HG02588 (cell line): ENCODE results near the gene NTM.

Source experiments
- ATAC-seq: cut with Tn5 transposase; IDR thresholded peaks from one replicate; pipeline ENCODE4 v1.9.1; 2021; ENCODE audit warnings: mild to moderate bottlenecking, moderate library complexity; ENCODE audit not compliant: unreplicated experiment

The NTM gene

DNA sequence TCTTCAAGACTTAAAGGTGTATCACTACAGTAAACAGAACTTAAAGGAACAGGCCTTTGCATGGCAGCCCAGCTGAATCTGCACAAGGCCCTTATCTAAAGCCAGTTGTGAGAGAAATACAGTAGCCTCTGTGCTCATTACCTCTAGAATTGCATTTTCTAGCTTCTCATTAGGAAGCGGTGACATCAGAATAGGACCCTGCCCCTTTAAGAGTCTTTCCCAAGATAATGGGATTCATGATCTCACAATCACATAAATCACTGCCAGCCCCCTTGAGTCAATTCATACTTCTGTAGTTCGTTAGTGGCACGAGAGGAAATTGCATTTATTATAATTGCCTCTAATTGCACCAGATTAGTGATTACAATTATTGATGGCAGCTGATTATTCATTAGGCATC, 170.3 kb downstream of the NTM start:
- ATAC-seq = no peak

DNA sequence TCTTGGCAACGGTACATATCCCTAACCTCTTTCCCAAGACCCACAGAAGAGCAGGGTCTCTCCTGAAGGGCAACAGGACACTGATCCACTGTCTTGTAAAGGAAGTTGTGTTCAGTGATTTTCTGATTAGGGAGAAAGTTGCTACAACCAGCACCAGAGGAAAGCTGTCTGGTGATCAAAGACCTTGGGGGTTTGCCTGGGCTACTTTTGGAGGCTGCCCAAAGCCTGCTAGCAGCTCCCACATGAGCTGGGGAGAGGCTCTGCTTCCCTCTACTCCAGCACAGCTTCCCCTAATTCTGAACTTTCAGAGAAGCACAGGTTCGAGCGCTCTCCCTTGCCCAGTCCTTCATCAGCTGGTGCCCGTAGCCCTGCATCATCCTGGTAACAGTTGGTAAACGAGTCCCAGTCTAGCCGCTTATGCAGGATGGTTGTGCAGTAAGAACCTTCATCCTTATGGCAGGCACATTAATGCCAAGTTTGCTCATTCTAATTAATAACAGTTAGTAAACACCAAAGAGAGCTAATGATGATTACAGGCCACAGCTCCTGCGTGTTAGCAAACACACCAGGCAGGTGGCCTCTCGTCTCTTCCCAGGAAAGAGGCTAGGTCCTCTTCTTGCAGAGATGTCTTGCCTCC, 173.1 kb downstream of the NTM start:
- ATAC-seq = no peak

DNA sequence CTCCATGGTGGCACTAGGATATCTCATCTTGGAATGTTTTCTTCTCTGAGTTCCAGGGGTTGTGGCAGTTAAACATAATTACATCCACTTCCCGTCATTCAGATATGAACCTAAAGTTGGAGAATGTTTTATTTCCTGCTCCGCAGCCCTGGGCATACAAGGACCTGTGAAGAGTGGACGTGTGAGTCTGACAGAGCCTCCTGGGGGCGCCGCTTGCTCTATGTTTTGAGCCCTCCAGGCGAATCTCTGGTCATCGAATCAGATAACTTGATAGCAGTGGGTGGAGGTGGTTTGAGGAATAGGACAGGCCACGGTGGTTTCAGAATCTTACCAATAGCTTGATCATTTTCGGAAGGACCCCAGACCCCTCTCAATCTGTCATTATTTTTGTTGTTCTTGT, 174.2 kb downstream of the NTM start:
- no peak for ATAC-seq

DNA sequence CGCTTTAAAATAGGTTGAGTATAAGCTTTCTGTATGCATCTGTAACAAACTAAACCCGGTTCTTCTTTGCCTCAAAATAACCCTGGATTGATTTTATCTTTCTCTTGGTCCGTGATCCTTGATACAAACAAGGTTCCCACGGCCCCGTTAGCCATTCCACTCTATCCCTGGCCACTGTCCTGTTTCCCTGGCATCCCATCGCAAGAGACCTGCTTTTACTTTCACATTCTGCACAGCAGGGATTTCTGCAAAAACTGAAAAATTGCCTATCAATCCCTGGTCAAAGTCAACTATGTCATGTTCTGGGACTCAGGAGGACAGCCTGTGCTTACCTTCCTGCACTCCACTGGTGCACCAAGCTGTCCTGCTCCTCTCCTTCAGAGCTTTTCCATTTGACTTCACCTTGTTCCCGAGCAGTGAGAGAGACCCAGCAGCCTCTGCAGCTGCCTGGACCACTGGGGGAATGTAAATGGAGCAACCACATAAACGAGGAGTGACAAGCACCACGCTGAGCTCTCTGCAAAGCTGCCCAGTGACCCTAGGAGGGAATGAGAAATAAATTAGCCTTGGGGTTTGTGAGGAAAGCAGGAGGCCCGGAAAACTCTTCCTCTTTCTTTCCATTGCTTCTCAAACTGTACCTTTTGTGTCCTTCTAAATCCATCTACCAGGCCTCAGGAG, 175.9 kb downstream of the NTM start:
- ATAC-seq = no peak

DNA sequence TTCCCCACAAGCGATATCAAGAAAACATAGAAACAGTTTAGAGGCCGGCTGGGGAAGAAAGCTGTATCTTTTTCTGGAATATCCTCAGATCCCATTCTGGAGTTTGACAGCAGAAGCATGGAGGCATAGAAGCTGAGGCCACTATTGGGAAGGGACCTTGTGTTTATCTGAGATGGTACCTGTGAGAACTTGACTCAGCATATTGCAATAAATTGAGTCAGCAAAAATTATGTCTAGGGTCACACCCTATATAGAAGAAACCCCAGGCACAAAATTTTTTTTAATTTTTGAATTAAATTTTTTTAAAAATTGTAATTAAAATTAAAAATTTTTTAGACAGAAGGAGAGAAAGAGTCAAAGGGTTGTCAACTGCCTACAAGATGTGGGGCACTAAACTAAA, 178.7 kb downstream of the NTM start:
- ATAC-seq = no peak

DNA sequence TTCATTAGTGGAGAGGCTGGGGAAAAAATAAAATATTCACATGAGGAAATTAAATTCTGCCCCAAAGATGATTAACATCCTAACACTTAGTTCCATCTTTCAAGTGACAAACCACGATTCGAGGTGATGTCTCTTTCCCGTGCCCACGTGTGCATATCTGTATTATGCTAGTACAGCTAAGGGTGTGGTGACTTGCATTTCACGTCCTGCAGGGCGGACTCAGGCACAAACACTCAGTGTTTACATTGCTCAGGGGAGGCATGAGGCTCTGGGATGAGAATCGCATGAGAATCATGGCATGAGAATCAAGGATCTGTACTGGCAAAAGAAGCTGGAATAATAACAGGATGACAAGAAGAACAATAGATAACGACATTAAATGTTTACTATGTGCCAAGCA, 179.4 kb downstream of the NTM start:
- ATAC-seq = no peak

DNA sequence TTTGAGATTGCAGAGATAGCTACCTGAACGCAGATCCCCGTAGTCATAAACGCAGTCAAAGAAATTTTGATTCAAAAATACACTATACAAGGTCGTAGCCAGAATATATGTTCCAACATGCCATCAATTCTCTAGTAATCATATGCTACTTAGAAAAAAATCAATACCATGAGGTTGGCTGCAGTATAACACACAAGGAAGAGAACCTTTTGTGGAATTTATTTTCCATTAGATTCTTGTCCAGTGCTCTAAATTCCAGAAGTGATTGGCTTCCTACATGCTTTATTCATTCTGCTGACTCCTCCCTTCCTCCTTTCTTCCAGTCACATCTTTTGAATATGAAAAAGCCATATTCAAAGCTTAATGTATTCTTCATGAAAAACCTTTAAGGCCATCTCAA, 189.9 kb downstream of the NTM start:
- ATAC-seq = no peak

DNA sequence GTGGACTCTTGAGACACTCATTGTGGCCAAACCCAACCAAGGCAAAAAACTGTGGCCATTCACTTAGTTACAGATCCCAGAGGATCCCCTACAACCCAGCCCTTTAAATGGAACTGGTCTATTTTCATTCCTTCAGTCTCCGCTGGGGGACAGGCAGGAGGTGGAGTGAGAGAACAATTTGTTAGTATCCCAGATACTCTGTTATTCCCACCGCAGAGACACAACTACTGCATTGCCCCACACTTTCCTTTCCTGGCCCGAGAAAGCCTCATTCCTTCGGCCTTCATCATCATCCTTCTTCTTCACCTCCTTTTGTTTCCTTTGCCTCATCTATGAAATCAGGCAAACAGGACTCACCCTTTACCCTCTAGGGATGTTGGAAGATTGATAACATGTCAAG, 191.1 kb downstream of the NTM start:
- no peak for ATAC-seq

DNA sequence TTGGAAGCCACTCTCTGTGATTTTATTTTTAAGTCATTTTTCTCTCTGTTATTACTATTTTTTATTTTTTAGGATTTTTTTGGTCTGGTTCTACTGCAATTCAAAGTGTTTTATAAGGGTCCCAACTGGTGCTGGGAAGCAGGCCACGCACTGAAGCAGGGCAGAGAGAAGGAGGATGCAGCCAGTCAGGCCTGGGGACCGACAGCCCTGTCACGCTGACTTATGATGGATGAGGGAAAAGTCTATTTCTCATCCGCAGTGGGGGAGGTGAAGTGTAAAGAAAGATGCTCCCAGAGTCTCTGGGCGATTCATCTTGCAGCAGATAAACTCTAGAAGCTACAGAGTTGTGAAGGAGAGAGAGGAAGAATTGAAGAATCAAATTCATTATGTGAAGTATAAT, 191.6 kb downstream of the NTM start:
- ATAC-seq = no peak

DNA sequence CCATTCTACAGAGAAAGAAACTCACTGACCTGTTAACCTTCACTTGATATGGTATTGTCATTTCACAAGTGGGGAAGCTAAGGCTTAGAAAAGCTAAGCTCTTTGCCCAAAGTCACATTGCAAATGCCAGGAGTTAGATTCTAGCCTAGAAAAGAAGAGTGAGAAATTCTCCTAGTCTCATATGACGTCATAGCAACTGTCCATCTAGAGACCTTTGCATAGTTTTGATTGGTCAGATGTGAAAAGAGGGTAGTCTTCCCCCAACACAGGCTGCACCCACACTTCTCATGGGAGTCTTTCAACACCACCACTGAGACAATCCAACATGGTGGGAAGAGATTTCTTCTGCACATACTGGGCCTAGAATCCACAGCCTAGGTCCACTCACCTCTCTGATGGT, 197.9 kb downstream of the NTM start:
- no peak for ATAC-seq

DNA sequence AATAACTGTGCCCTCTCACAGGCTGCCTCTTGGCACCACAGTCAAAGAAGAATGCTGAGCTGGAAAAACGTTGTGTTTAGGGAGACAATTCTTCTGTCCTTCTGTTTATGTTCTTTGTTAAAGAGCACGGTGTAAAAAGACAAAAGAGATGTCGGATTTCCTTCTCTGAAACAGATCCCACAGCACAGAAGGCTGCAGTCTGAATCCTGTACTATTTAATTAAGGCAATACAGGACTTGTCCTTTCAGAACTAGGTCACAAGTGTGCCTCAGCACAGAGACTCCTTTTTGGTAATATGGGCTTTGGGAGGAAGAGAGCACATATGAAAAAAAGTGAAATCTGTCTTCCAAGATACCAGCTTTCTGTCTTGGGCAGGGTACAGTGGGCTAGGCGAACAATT, 201.2 kb downstream of the NTM start:
- no peak for ATAC-seq

DNA sequence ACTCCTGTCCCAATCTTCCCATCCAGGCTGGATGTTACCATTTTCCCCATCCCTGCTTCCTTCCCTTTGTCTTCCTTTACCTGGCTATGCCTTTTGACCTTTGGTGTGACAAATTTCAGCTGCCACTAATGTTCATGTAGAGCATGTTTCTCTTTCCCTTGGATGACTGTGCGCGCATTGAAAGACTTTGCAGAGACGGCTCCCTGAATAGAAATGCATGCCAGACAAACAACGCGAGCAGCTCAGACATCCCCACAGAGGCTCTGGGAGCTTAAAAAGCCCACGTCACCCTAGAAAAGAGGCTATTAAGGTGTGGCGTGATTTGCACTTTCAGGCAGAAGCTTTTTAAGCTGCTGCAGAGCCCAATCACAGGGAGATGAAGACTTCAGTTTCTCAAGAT, 202.0 kb downstream of the NTM start:
- ATAC-seq = no peak

DNA sequence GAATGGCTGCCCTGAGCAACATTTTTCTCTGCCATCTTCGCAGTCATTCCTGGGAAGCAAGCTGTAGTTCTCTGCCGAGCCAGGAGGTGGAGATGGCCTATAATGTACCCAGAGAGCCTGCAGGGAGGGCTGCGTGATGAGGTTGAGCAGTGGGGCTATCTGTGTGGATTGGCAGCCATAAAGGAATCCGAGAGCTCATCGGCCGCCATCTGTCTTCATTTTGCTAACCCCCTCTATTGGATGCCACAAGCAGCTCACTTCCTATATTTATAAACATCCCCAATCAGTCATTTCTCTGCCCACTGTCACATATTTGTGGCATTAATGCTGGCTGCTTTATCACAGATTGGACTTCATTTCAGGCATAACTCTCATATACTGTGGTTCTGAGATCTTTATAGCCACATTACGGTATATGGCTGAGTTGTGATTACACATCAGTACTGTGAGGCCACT, 209.5 kb downstream of the NTM start:
- ATAC-seq = no peak

DNA sequence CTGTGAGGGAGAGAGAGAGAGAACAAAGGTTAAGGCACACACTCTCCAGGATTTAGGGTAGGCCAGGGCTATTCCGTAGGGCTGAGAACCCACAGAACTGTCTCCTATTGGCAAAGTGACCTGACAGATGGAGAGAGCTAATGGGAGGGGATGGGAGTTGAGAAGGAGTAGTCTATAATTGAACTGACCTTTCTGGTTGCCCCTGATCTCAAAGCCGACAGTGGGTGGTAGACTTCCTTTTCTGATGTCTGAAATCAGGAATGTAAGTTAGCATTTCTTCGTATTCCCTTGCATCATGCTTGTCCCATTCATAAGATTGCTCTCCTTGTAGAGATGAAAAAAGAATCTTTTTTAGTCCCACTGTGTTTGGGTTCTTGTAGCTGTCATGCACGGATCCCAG, 210.1 kb downstream of the NTM start:
- no peak for ATAC-seq

DNA sequence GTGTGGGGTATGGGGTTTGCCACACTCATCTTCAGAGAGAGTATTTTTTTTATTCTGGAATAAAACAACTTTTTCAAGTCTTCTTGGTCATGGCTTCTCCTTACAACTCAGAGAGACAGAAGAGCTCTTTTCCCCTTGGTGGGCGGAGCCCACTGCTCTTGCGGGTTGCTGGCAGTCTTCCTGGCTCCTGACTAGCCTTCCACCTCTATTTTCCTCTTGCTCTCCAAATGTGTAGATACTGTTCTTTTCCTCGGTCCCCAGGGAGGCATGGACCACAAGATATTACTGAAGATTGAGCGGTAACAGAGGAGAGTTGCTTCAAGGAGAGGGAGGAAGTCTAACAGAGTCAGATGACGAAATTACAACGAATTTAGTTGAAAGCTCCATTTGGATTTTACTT, 210.6 kb downstream of the NTM start:
- no peak for ATAC-seq

DNA sequence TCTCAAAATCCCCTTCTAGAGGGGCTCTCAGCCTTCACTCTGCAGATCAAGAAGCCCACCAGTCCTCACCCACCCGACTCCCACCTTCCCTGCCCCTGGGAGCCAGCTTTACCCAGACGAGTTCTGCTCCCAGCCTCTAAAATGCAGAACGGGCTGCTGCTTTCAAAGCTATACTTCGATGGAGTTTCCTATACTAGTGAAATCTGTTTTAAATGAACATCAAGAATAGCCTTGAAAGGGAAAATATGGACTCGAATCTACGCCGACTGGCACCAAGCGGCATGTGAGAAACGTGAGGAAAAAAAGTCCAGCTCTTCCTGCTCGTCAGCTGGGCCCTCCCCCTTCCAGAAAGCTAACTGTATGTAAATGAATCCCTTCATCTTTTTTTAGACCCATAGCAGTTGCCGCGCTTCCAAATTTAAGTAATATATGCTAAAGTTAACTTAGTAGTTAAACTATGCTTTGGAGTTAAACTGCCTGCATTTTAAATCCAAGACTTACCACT, 211.7 kb downstream of the NTM start:
- no peak for ATAC-seq

DNA sequence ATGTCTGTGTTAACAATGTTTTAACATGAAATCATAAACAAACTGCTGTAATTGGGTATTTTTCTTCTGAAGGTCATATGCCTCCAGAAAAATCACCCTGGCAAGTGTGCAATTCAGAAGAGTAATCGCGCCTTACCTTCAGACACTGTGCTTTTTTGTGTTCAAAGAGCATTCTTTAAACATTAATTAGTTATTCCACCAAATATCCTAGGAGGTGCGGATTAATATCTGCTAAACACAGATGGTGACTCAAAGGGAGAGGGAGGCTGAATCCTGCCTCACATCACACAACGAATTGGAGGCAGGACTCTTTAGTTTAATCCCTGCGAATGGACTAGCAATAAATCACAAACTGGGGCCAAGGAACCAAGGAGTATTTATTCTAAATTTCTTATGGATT, 213.0 kb downstream of the NTM start:
- ATAC-seq = no peak

DNA sequence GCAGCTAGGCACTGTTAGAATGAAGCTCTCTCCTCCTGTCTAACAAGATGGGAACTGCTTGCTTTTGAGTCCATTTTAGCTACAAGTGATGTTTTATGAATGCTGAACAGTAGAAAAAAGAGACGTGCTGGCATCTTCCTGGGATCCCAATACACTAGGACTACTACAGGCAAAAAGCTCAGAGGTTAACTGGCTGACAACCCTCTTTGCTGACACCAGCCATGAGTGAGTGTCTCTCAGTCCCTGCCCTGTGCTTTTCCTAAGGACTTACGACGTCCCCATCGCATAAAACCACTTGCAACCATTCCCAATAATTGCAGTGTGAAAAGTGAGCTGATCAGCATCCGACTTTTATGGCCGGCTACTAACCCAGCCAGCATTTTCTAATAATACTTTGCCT, 213.5 kb downstream of the NTM start:
- no peak for ATAC-seq

DNA sequence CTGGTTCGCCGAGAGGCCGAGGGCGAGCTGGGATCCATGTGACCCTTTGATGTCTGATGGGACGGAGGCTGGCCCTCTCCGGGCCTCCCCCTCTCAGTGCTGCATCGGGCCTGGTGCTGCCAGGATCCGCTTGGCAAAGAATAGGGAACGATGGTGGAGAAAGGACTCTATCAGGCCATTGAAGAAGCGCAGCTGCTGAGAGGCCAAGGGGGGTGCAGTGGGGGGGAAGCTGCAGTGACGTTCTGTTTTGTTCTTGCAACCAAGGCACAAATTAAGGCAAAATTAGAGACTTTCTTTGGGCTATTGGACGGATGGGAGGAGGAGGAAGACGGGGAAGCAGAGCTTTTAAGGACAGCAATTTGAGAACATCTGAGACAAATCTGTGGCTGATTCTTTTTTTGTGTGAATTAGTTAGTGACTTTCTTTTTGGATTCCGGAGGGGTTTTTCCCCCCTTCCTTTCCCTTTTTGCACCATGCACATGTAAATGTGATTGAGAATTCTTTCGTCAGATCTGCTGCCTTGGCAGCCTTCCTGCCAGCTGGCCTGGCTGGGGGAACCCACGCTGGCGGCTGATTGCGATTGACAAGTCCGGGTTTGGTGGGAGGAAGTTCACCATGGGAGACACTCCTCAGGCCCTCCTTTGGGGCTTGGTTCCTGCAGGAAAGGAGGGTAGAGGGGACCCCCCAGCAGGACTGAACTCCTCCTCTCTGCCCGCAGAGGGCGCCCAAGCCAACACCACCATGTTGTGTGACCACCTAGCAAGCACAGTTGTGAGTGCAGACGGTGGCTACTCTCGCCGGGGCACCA, 214.6 kb downstream of the NTM start:
- no peak for ATAC-seq

DNA sequence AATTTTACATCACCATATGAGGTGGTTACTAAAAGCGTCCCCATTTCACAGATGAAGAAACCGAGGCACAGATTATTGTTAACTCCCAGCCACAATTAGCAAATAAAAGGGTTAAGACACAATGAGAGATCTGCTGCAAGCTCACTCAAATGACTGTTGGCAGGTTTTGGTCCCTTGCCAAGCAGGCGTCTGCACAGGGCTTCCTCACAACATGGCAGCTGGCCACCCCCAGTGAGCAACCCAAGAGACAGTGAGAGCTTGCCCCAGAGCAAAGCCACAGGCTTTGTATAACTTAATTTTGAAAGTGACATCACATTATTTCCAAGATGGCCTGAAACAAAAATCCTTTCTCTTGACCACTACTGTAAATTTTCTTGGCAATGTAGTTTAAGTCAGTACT, 217.6 kb downstream of the NTM start:
- no peak for ATAC-seq

DNA sequence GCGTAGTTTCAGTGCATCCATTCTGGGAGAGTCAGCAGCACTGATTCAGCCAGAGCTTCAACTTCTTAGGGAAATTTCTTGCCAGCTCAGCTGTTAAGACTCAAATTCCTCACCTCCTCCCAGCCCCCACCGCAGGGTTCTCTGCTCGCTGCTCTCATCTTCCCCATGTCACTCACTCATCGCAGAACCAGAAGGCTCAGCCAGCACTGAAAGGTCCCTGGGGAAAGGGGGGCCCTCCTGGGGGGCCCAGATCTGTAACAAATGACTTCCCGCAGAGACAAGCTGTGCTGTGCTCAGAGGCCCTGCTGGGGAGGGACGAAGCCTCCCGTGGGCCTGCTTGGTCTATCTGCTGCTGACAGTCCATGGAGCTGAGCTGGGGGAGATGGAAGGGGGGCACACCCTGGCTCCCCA, 220.6 kb downstream of the NTM start:
- ATAC-seq = no peak

DNA sequence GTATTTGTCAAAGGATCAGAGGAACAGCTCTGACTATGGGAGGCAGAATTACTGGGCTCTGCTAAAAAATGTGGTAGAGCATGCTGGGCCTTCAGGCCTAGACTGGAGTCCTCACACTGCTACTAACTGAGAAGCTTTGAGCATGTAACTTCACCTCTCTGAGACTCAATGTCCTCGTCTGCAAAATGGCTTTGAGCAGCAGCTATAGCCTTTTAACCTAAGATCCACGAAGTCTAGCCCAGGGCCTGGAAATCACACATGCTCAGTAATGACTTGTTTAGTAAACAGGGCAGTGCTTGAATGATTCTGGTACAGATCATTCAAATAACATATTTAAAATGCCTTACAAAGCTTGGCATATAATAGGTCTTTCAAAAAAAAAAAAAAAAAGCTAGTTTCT, 221.7 kb downstream of the NTM start:
- no peak for ATAC-seq
